HG02884 (cell line): ENCODE measurements around the gene RNU6-1.

Source experiments
- ATAC-seq: cut with Tn5 transposase; IDR thresholded peaks from one replicate; pipeline ENCODE4 v1.9.1; 2021; ENCODE audit warnings: mild to moderate bottlenecking, moderate library complexity; ENCODE audit not compliant: unreplicated experiment

The RNU6-1 gene

DNA sequence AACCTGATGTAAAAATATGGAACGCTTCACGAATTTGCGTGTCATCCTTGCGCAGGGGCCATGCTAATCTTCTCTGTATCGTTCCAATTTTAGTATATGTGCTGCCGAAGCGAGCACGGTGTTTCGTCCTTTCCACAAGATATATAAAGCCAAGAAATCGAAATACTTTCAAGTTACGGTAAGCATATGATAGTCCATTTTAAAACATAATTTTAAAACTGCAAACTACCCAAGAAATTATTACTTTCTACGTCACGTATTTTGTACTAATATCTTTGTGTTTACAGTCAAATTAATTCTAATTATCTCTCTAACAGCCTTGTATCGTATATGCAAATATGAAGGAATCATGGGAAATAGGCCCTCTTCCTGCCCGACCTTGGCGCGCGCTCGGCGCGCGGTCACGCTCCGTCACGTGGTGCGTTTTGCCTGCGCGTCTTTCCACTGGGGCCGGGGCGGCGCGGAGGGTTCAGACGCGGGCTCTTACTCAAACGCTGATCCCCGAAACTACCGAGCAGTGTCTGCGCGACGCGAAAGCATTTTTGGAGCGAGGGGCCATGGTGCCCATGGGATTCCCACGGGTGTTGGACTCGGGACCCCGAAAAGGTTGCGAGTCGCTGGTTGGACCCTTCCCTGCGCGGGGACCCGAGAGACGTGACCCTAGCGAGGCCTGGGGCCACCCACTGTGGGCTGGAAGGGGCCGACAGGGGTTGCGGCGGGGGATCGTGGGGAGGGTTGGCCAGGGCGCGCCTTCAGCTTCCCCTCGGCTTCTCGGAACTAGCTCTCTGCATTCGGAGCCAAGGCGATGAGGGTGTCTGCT is at the start of gene RNU6-1:
Gene RNU6-1, minus strand, starts transcription at position 117 of the 820 bp plus-strand sequence.
- ATAC-seq = peak; percentile 79

DNA sequence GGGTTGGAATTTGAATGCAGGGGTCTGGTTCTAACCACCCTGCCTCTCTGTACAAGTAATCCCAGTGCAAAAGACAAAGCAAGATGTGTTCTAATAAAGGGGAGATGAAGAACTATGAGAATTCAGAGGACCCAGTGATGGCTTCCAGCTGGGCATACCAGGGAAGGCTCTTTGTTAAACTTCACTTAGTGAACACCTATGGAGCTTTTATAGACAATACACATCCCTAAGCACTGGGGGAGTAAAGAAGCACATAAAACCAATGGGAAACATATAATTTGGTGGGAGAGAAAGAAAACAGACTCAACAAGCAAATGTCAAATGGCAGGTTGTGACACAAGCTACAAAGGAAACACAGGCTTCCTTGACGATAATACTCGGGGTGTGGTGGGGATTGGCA is 47.9 kb upstream of the RNU6-1 start:
- ATAC-seq = no peak

DNA sequence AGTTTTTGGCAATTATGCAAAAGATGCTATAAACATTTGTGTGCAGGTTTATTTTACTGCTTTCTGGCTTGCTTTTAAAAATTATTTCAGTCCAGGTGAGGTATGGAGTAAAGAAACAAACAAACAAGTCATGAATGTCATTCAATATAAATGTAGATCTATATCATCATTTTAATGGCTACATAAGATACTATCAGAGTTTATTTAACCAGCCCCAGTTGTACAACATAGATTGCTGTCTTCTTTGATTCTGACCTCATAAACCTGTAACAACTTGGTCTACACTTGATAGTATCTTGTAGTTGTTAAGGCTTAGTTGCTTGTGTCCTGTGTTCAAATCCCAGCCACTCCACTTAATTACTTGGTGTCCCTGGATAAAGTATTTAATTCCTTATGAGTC is 46.0 kb upstream of the RNU6-1 start:
- ATAC-seq = no peak

DNA sequence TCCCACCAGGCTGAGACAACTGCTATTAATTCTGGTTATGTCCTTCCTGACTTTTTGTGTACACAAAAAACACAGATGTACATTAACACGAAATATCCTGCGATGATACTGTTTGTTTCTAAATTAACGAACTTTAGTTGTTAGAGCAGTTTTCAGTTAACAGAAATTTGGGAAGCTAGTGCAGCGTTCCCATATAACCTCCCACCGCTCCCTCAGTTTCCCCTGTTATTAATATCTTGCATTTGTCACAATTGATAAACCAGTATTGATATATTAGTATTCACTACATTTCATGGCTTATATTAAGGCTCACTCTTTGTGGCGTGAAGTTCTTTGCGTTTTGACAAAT is 45.3 kb upstream of the RNU6-1 start:
- no peak for ATAC-seq

DNA sequence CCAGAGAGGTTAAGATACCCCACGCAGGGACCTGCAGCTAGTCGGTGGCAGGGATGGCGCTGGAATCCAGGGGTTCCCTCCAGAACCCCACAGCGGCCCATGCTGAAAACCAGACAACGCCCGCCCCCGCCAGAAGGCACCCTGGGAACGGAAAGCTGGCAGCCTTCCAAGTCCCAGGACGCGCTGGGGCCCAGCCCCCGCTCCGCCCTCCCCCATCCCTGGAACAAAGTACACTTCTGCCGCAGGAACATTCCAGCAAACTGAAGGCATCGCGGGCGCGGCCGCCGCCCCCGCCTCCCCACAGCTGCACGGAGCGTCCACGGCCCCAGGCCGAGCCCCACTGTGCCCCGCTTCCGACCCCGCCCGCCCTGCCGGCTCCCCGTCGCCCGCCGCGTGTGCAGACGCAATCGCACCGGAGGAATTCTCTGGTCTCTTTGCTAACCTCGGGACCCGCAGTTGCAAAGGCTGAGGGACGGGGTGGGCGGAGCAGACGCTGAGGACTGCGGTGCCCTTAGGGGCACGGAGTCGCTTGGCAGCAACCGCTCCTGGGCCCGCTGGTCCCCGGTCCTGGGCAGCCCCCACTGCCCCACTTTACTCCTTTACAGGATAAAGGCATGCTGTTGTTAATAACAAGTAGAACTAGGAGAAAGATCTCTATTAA is 44.8 kb upstream of the RNU6-1 start:
- no peak for ATAC-seq

DNA sequence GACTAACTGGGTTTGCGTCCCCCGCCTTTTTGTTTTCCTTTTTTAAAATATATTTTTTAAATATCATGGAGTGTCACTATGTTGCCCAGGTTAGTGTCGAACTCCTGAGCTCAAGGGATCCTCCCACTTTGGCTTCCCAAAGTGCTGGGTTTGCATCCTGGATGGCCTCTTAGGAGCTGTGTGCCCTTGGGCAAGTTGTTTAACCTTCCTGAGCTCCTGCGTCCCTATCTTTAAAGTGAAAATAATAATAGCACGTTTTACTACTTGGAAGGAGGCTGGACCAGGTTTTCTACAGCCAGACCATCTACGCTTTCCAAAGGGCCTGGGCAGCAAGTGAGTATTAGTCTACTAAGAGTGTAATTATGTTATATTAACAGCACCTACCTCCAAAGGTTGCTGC is 44.2 kb upstream of the RNU6-1 start:
- ATAC-seq = no peak

DNA sequence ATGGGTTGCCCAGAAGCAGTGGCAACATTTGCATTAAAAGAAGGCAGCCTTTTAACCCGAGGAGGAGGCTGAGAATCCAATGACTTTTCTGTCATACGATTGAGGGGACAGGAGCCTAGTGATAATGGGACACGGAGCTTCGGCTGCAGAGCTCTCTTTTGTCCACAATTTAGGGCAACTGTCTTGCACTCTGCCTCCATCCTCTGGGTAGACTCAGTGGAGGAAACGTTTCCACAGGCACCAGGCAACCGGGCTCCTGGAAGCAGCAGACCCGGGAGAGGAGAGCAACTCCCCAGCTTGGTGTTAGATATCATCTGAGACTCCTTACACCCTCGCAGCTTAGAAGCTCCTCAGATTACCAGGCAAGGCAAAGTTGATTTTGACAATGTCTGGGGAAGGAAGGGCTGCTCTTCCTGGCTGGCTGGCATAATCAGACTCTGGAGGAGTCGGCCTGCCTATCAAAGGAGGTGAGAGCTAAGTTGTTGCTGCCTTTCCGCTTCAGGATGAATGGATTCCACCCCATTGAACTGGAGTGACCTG is 43.5 kb upstream of the RNU6-1 start:
- ATAC-seq = no peak

DNA sequence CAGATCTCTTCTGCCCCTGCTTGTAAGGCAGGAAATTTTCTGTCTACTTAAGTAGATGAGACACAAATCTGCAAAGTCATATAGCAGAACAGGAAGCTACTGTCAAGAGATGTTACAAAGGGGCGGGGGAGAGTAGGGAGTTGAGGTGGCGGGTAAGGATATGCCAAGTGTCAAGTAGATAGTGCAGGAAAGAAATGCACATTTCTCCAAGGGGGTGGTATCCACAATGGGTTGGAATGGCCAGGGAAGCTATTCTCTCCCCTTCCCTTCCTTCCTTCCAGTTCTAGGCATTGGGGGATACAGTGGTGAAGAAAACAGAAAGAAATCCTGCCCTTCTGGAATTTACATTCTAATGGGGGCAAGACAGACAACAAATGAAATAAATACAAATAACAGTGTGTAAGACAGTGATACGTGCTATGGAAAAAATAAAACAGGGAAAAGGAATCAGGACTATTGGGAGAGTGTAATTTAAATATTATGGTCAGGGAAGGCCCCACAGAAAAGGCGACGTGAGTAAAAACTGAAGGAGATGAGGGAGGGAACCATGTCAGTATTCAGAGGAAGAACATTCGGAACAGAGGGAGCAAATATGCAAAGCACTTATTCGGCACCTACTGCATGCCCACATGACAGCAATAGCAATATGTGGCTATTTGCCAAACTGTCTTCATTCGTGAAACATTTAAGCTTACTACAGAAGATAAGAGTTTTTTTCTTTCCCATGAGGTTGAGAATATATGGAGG is 42.8 kb upstream of the RNU6-1 start:
- no peak for ATAC-seq

DNA sequence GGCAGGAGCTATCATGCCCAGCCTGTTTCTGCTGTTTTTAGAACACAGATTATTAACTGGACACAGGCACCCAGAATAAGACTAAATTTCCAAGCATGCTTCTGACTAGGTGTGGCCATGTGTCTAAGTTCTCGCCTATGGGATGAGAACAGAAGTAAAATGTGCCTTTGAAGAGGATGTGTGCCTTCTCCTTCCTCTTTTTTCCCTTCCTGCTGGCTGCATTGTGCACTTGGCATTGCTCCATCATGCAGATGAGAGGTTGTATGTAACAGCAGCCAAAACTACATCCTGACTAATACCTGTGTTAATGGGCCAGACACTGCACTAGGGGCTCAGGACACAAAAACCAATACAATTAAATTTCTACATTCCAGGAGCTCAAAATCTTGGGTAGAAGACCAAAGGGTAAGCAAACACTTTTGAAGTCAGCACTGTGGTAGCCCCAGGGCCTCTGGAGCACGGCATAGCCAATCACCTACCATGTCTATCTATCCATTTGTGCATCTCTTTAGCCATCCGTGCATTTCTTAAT is 40.9 kb upstream of the RNU6-1 start:
- no peak for ATAC-seq

DNA sequence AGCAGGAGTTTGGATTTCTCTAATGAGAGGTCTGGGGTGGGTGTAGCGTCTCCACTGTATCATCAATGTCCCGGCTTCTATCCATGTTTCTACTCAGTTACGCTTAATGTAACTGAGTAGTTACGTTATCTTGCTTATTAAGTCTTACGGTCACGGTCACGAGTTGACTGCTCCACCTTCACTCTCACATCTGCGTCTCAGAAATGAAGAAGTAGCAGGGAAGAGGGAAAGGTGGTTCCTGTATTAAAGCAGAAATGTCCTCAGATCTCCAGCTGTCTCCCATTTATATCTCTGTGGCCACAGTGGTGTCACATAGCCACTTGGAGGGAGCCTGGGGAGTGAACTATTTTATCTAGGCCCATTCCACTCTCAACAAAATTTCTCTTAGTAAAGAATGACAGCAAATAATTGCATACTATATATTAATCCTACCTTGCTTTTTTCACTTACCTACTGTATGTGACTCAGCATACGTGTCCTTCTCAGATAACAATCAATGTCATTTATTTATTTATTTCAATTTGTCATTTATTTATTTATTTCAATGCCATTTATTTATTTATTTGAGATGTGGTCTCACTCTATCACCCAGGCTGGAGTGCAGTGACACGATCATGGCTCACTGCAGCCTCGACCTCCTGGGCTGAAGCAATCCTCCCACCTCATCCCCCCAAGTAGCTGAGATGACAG is 39.7 kb upstream of the RNU6-1 start:
- ATAC-seq = no peak

DNA sequence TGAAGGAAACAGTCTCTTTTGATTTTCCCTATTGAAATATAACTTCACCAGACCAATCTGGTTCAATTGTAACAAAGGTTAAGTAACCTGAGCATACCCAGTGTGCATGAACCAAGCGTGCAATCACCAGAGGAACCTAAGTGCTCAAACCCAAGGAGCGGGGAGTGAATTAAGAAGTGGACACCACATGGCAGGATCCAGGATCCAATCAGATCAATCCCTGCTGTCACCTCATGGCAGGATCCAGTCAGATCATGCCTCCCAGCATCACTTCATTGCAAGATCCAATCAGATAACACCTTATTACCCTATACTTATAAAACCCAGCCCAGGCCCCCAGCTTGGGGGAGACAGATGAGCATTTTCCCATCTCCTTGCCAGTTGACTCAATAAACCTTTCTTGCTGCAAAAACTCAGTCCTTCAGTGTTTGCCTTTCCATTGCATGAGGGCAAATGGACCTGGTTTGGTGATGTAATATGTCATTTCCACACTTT is 38.9 kb upstream of the RNU6-1 start:
- ATAC-seq = no peak

DNA sequence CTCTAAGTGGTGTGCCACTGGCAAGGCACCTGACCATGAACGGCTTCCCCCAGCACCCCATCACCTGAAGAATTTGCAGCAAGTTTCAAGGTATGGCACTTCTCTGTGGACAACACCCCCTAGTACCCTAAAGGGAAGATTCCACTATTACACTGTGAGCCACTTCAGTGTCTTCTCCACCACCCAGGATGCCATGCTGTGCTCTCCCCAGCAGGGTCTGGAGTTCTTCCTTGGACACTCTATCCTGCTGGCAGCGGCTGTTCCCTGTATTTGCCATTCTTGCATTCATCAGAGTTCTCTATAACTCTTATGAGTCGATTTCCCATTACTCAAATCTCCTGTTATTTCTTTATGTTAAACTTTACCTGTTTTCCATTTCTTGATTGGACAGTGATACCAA is 33.9 kb upstream of the RNU6-1 start:
- no peak for ATAC-seq

DNA sequence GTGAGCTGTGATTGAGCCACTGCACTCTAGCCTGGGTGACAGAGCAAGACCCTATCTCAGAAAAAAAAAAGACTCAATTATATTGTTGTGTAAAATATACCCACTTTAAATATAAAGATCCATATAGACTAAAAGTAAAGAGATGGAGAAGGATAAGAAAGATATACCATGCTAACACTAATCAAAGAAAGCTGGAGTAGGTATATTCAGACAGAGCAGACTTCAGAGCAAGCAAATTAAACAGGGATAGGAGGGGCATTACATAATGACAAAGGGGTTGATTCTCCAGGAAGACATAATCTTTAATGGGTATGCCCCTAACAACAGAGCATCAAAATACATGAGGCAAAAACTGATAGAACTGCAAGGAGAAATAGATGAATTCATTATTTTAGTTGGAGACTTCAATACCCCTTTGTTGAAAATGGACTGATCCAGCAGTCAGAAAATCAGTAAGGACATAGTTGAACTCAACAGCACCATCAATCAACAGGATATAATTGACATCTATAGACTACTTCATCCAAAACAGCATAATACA is 31.1 kb upstream of the RNU6-1 start:
- ATAC-seq = no peak

DNA sequence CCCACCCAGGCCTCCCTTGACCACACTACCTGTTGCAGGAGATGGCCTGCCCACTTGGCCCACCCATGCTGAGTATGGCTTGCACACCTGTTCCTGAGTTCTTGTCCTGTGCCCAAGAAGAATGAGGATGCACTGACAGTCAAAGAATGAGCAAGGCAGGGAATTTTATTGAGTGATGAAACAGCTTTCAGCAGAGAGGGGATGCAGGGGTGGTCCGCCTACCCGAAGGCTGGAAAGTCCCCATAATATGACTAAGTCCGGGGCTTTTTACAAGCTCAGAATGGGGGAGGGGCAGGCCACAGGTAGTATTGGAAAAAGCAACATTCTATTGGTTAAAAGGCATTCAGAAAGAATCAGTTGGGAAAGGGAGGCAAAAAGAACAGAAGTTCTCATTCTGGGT is 29.9 kb upstream of the RNU6-1 start:
- no peak for ATAC-seq

DNA sequence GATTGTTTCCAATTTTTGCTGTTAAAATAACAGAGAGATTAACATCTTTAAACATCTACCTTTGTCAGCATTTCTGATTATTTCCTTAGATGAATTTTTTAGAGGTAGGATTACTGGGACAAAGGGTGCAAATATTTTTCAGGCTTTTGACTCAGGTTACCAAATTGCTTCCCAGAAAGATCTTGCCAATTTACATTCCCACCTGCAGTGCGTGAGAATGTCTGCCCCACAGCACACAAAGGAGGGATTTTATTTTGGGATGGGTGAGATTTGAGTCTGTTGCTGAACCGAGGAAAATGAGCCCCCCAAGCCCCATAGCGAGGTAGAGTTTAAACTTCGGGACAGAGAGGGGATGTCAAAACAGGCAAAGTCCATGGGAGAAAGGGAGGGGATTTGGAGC is 25.9 kb upstream of the RNU6-1 start:
- no peak for ATAC-seq

DNA sequence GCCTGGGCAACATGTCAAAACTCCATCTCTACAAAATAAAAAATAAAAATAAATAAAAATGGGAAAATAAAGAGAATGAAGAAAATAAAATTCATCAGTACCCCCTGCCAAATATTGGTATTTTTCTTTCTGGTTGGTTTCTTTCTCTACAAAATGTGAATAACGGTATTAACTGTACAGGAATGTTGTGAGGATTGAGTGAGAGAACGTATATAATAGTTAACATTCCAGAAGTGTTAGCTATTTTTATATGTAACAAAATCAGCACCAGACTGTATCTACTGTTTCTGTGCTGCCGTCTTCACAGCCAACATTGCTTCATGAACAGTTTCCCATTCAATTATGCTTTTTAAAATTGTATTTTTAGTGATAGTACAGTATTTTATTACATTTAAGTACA is 25.5 kb upstream of the RNU6-1 start:
- ATAC-seq = no peak

DNA sequence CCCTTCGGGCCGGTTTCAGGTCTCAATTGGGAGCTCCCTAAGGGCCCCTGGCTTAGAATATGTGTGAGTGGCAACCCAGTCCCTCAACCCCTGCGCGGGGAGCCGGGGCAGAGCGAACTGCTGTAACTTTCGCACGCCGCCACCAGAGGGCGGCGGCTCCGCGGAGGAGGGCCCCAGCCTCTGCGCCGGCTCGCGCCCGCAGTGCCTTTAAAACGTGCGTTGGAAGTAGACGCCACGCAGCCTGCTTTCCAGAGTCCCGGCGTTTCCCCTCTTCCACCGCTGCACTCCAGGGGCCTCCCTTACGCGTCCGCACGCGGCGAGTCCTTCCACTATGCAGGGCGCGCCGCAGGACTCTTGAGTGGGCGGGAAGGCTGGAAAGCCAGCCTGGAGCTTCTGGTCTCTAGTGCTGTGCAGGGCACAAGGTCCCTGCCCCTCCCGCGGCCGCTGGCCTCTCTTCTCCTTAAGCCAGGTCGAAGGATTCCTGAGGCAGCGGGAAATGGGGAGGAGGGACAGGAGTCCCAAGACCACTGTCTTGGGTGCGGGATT is 23.7 kb upstream of the RNU6-1 start:
- ATAC-seq = peak; percentile 65

DNA sequence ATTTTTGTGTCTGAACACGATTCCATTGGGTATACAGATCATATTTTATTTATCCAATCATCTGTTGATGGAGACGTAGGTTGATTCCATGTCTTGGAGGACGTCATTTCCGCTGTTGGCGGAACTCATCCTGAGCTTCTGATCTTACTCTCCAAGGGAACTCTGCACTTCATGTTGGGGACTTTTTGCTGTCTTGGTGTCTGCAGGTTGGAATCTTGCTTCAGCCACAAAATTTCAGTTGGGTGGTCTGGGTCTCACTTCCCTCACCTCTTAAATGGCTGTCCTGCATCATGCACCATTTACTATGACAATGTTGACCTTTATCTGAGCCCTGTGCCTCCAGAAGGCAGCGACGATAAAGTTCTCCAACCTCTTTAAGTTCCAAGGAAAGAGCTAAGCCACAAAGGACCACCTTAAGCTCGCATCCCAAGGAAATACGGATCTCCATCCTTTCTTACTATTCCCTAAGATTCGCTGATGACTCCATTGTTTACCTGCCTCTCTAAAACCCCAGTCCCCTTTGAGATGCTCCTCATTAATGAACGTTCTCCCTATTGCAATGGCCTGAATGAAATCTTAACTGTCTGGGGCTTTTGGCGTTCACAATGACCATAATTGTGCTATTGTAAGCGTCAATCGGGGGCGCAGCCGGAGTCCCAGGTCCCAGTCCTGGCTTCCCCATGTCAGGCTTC is 23.1 kb upstream of the RNU6-1 start:
- ATAC-seq = no peak

DNA sequence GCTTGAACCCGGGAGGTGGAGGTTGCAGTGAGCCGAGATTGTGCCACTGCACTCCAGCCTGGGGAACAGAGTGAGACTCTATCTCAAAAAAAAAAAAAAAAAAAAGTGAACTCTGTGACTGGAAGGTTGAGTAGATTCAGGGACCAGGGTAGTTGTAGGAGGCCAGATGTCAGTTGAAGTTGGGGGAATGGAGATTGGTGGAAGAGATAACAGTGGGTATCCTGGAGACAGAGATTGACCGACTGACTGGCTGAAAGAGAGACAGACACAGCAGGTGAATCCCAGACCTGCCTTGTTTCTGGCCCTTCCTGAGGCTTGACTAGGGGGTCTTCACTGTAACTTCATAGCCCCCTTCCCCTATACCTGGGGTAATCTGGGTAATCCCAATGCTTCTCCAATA is 22.1 kb upstream of the RNU6-1 start:
- no peak for ATAC-seq
